ENCODE data around the gene LPP. TPM values are rescaled to one million over a fixed set of nuclear protein-coding genes. Genes with fewer than 3 reads are reported as not detected.

The LPP gene
- total and polyA plus RNA-seq, 2 of the 13 experiments (the other 11 are each of a cell fraction or from before 2014, with no cell fraction given): 19.2 to 29.9 TPM

GRCh38 chr3:188157971-188158370, 4.0 kb downstream of the LPP start (continued):
- TF ChIP-seq ZMAT5 (CRISPR knock-in tag; IDR thresholded peaks at IDR 0.05; ENCODE audit: borderline replicate concordance, low read depth) (no peak), ZBTB7B (CRISPR knock-in tag; IDR thresholded peaks at IDR 0.05) (peak; percentile 61; the same call in 1 of the 2 replicates), ELF3 (CRISPR knock-in tag; IDR thresholded peaks at IDR 0.05) (0 out of 2 replicates have a peak, but pooled peaks have one; percentile 37), NFE2L1 (CRISPR knock-in tag; IDR thresholded peaks at IDR 0.05; ENCODE audit: borderline replicate concordance) (no peak), KDM5B (CRISPR knock-in tag; IDR thresholded peaks at IDR 0.05; ENCODE audit: borderline replicate concordance) (no peak), AHDC1 (CRISPR knock-in tag; IDR thresholded peaks at IDR 0.05; ENCODE audit: borderline replicate concordance) (no peak), LRRFIP1 (CRISPR knock-in tag; conservative IDR thresholded peaks at IDR 0.05) (no peak), DMTF1 (CRISPR knock-in tag; IDR thresholded peaks at IDR 0.05) (no peak), ARID2 (CRISPR knock-in tag; IDR thresholded peaks at IDR 0.05; ENCODE audit: borderline replicate concordance) (no peak), HES4 (CRISPR knock-in tag; IDR thresholded peaks at IDR 0.05; ENCODE audit: borderline replicate concordance) (no peak), WIZ (CRISPR knock-in tag; IDR thresholded peaks at IDR 0.05) (no peak), TBX3 (IDR thresholded peaks at IDR 0.05; ENCODE audit: borderline replicate concordance) (no peak), ZBTB42 (CRISPR knock-in tag; IDR thresholded peaks at IDR 0.05) (no peak), GMEB2 (CRISPR knock-in tag; IDR thresholded peaks at IDR 0.05; ENCODE audit: low read depth) (no peak), CREB1 (IDR thresholded peaks at IDR 0.05) (no peak), CREB1 (CRISPR knock-in tag; IDR thresholded peaks at IDR 0.05) (no peak), ZNF12 (CRISPR knock-in tag; IDR thresholded peaks at IDR 0.05) (no peak; the same call in 1 of the 2 replicates)
